Activated CD4-positive, alpha-beta T cell treated with anti-CD3 and anti-CD28 coated beads, Interleukin-2, amount 10 ng/mL, durations not matched to agents 24 days and 14 days (primary cell): ENCODE measurements around the gene HMCES. TPM values are rescaled to one million over a fixed set of nuclear protein-coding genes. Genes with fewer than 3 reads are reported as not detected.
"Not testable (repeated sequence)": the region's sequence is repeated elsewhere in the genome, so short reads cannot be mapped to it uniquely, and the experiment has no call there.

Experiments
- DNase-seq: peaks from one replicate; pipeline ENCODE4 v3.0.0; 2022
- H3K27ac Mint-ChIP-seq: one replicate; pipeline ENCODE4 v1.8.0; 2022; ENCODE audit warnings: mild to moderate bottlenecking, mixed read lengths
- H3K27me3 Mint-ChIP-seq: one replicate; pipeline ENCODE4 v1.8.0; 2022; ENCODE audit warnings: mixed read lengths
- H3K36me3 Mint-ChIP-seq: one replicate; pipeline ENCODE4 v1.8.0; 2022; ENCODE audit warnings: low read depth, mild to moderate bottlenecking, mixed read lengths
- H3K4me1 Mint-ChIP-seq: one replicate; pipeline ENCODE4 v1.8.0; 2021; ENCODE audit warnings: mixed read lengths
- H3K4me3 Mint-ChIP-seq: one replicate; pipeline ENCODE4 v1.8.0; 2022; ENCODE audit warnings: mild to moderate bottlenecking, moderate library complexity, mixed read lengths
- H3K9me3 Mint-ChIP-seq: one replicate; pipeline ENCODE4 v1.8.0; 2021; ENCODE audit warnings: mixed read lengths
- intact Hi-C: fragments of 100-400 bp; cut with micrococcal nuclease; formaldehyde crosslinking; loops from one replicate; pipeline ENCODE4 v1.15.1; 2023
- total RNA-seq: library from RNA; stranded (reverse); gene quantifications from 2 replicates; pipeline ENCODE4 v1.2.3, GENCODE V29; 2022

Gene HMCES
- total RNA-seq, 1 donor from 2014 or later, result 62.6 TPM

DNA sequence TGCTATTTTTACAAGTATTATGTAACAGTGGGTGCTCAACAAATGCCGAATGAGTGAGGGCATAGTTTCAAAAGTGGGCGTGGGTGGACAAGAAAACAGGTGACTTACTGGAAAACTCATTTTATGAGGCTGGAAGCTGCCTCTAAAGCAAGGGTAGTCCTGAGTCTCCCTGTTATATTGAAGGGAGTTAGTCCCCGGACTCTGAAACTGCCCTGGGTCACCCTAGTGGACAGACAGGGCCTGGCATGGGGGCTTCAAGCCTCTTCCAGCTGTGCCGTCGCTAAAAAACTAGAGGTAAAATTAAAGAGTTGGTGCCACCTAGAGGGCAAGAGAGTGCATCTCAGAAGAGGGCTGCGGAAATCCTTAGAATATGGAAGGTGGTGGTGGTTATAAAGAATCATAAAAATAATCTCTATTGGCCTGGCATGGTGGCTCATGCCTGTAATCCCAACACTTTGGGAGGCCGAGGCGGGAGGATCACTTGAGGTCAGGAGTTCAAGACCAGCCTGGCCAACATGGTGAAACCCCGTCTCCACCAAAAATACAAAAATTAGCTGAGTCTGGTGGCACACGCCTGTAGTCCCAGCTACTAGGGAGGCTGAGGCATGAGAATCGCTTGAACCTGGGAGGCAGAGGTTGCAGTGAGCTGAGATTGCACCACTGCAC, 32.9 kb upstream of the HMCES start:
- H3K4me3 Mint-ChIP-seq, result peak overlapping the region; percentile 13
- H3K36me3 Mint-ChIP-seq, result peaks cover 11% of the 10 kb centered on the region
- not testable (repeated sequence) for H3K9me3 Mint-ChIP-seq, H3K27me3 Mint-ChIP-seq
- DNase-seq, result peak; percentile 92
- peak overlapping the region; percentile 36 for H3K27ac Mint-ChIP-seq
- intact Hi-C loops, result loop anchor here (1.0 to 10.0 kb wide), 6 partner anchors 15 to 273 kb away; partner anchors contain the start of genes CFAP92 and ISY1
- H3K4me1 Mint-ChIP-seq, result peaks cover 33% of the 10 kb centered on the region

DNA sequence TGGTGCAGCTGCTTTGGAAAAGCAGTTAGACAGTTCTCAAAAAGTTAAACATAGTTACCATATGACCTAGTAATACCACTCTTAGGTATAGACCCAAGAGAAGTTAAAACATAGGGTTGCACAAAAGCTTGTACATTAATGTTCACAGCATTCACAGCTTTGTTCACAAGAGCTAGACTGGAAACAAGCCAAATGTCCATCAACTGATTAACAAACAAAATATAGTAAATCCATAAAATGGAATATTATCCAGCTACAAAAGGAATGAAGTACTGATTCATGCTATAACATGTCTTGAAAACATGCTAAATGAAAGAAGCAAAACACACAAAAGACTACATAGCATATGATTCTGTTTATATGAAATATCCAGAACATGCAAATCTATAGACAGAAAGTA, 32.0 kb upstream of the HMCES start:
- H3K36me3 Mint-ChIP-seq, result peaks cover 11% of the 10 kb centered on the region
- DNase-seq, result no peak
- H3K4me3 Mint-ChIP-seq, result no peak overlapping the region
- peaks cover 34% of the 10 kb centered on the region for H3K4me1 Mint-ChIP-seq
- H3K9me3 Mint-ChIP-seq, result no peaks in the 10 kb centered on the region
- intact Hi-C loops, result loop anchor here (5.0 to 10.0 kb wide), 2 partner anchors 252 to 274 kb away; partner anchors contain the start of gene CFAP92
- no peak overlapping the region for H3K27ac Mint-ChIP-seq
- H3K27me3 Mint-ChIP-seq, result no peaks in the 10 kb centered on the region

DNA sequence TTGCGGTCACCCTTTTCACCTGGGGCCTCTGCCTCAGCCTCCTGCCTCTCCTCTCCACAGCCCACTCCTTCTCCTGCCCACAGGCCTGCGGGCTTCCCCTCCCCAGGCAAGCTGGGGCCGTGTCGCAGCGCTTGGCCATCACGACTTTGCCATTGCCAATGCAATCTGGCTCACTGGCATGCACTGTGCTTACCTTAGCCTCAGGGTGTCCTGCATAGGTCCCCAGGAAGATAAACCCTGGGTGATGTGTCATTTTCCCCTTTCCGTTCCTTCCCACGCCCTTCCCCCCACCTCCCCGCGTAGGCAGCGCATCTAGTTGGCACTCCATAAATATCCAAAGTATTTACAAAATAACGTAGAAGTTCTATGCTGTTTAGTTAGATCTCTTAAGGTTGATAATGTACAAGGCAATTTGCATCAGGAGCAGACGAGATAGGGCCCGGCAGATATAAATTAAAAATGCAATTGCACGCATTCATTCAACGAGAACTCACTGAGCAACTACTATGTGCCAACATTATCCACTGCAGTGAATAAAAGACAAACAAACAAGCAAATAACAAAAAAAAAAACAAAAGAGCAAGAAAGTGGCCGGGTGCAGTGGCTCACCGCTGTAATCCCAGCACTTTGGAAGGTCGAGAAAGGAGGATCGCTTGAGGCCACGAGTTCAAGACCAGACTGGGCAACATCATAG, 30.2 kb upstream of the HMCES start:
- peaks cover 41% of the 10 kb centered on the region for H3K4me1 Mint-ChIP-seq
- H3K27me3 Mint-ChIP-seq, result no peaks in the 10 kb centered on the region
- intact Hi-C loops, result loop anchor here (2.0 to 10.0 kb wide), 3 partner anchors 254 to 370 kb away; partner anchors contain the start of genes ACAD9 and CFAP92
- H3K36me3 Mint-ChIP-seq, result peaks cover 29% of the 10 kb centered on the region
- H3K27ac Mint-ChIP-seq, result peak overlapping the region; percentile 99
- H3K9me3 Mint-ChIP-seq, result no peaks in the 10 kb centered on the region
- DNase-seq, result peak; percentile 62
- H3K4me3 Mint-ChIP-seq, result peak overlapping the region; percentile 96

GRCh38 chr3:129249284-129250065, 29.2 kb upstream of the HMCES start, which contains the start of gene COPG1:
TSS of gene COPG1 (plus strand) at chr3:129249606. CDS start at chr3:129249710, 104 bp downstream.
- peak; percentile 98 for DNase-seq
- H3K4me1 Mint-ChIP-seq, result peaks cover 41% of the 10 kb centered on the region
- intact Hi-C loops, result loop anchor here (1.0 to 10.0 kb wide), 8 partner anchors 9 to 371 kb away; partner anchors contain the start of genes ACAD9, CFAP92, CNBP and HMCES
- H3K27ac Mint-ChIP-seq, result peak within 1 kb of the TSS; percentile 99
- H3K9me3 Mint-ChIP-seq, result no peaks in the 10 kb centered on the region
- H3K27me3 Mint-ChIP-seq, result no peaks in the 10 kb centered on the region
- H3K4me3 Mint-ChIP-seq, result peak within 1 kb of the TSS; percentile 96
- peaks cover 37% of the 10 kb centered on the region for H3K36me3 Mint-ChIP-seq

GRCh38 chr3:129252748-129253147, 25.9 kb upstream of the HMCES start:
- no peaks in the 10 kb centered on the region for H3K9me3 Mint-ChIP-seq
- intact Hi-C loops, result no loop called here
- no peak overlapping the region for H3K27ac Mint-ChIP-seq
- no peak for DNase-seq
- H3K4me1 Mint-ChIP-seq, result peaks cover 32% of the 10 kb centered on the region
- no peak overlapping the region for H3K4me3 Mint-ChIP-seq
- H3K27me3 Mint-ChIP-seq, result no peaks in the 10 kb centered on the region
- peaks cover 66% of the 10 kb centered on the region for H3K36me3 Mint-ChIP-seq

- no peak for DNase-seq
- Mint-ChIP-seq H3K27ac (no peak overlapping the region), H3K9me3 (no peaks in the 10 kb centered on the region), H3K4me3 (no peak overlapping the region), H3K36me3 (peaks cover 76% of the 10 kb centered on the region), H3K27me3 (no peaks in the 10 kb centered on the region), H3K4me1 (peaks cover 18% of the 10 kb centered on the region)
- intact Hi-C loops, result no loop called here
Measured at GRCh38 chr3:129254536-129255230, 24.0 kb upstream of the HMCES start.

DNA sequence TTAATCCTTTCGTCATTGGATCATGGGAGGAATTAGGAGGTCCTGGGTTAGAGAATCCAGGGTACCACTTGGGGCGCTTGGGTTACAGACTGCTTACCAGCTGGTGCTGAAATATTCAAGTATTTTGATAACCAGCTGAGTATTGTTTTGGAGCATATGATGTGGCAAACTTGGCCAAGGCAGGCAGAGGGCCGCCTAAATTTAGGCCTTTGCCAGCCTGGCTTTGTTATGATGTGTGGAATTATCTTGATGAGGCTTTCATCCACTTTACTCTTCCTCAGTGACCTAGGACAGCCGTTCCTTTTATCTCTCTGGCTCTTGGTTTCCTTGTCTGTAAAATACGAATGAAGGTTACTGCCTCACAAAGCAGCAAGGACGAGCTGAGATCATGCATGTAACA, 22.4 kb upstream of the HMCES start:
- Mint-ChIP-seq H3K27ac (no peak overlapping the region), H3K4me3 (no peak overlapping the region), H3K36me3 (peaks cover 81% of the 10 kb centered on the region), H3K9me3 (no peaks in the 10 kb centered on the region), H3K4me1 (peaks cover 14% of the 10 kb centered on the region), H3K27me3 (no peaks in the 10 kb centered on the region)
- intact Hi-C loops, result no loop called here
- DNase-seq, result no peak

- intact Hi-C loops, result no loop called here
- no peaks in the 10 kb centered on the region for H3K27me3 Mint-ChIP-seq
- peaks cover 80% of the 10 kb centered on the region for H3K36me3 Mint-ChIP-seq
- H3K4me3 Mint-ChIP-seq, result no peak overlapping the region
- no peak overlapping the region for H3K27ac Mint-ChIP-seq
- no peaks in the 10 kb centered on the region for H3K9me3 Mint-ChIP-seq
- no peak for DNase-seq
- peaks cover 8% of the 10 kb centered on the region for H3K4me1 Mint-ChIP-seq
Measured at GRCh38 chr3:129257609-129258008, 21.1 kb upstream of the HMCES start.

GRCh38 chr3:129259612-129260477, 18.8 kb upstream of the HMCES start:
- DNase-seq, result no peak
- peak overlapping the region; percentile 72 for H3K27ac Mint-ChIP-seq
- H3K27me3 Mint-ChIP-seq, result no peaks in the 10 kb centered on the region
- peaks cover 11% of the 10 kb centered on the region for H3K4me1 Mint-ChIP-seq
- H3K9me3 Mint-ChIP-seq, result no peaks in the 10 kb centered on the region
- H3K4me3 Mint-ChIP-seq, result no peak overlapping the region
- H3K36me3 Mint-ChIP-seq, result peaks cover 76% of the 10 kb centered on the region
- intact Hi-C loops, result no loop called here

DNA sequence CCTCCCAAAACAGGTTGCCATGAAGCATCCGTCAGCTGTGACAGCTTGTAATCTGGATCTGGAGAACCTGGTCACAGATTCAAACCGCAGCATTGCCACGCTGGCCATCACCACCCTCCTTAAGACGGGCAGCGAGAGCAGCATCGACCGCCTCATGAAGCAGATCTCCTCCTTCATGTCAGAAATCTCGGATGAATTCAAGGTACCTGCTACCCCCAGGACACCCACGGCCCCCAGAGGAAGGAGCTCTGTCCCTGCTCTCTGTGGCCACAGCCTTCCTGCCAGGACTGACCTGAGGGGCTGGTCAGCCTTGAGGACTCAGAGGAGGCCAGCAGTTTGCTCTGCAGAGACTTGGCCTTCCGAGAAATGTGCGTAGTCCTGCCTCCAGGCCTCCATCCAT, 18.1 kb upstream of the HMCES start:
- Mint-ChIP-seq H3K27ac (no peak overlapping the region), H3K9me3 (no peaks in the 10 kb centered on the region), H3K4me3 (no peak overlapping the region), H3K4me1 (peaks cover 10% of the 10 kb centered on the region), H3K27me3 (no peaks in the 10 kb centered on the region), H3K36me3 (peaks cover 78% of the 10 kb centered on the region)
- intact Hi-C loops, result no loop called here
- DNase-seq, result no peak

- Mint-ChIP-seq H3K27me3 (no peaks in the 10 kb centered on the region), H3K27ac (no peak overlapping the region), H3K4me3 (no peak overlapping the region), H3K36me3 (peaks cover 73% of the 10 kb centered on the region), H3K9me3 (no peaks in the 10 kb centered on the region), H3K4me1 (peaks cover 10% of the 10 kb centered on the region)
- intact Hi-C loops, result no loop called here
- DNase-seq, result no peak
Measured at GRCh38 chr3:129261894-129262293, 16.8 kb upstream of the HMCES start.

GRCh38 chr3:129263161-129263910, 15.3 kb upstream of the HMCES start:
- Mint-ChIP-seq H3K36me3 (peaks cover 73% of the 10 kb centered on the region), H3K9me3 (no peaks in the 10 kb centered on the region), H3K27me3 (no peaks in the 10 kb centered on the region), H3K4me1 (peaks cover 10% of the 10 kb centered on the region), H3K4me3 (no peak overlapping the region), H3K27ac (peak overlapping the region; percentile 50)
- intact Hi-C loops, result no loop called here
- no peak for DNase-seq
